Endodermal cell (in vitro differentiated cells): Measurements from ENCODE around the gene HHAT. TPM values are rescaled to one million over a fixed set of nuclear protein-coding genes. Genes with fewer than 3 reads are reported as not detected.
A peak's percentile ranks its signal among the peaks of the same experiment; 100 is the strongest.

Experiments
- DNase-seq: peaks from one replicate; pipeline ENCODE4 v3.0.0-alpha.2; 2017
- H3K27ac ChIP-seq: 2 replicates; pipeline ENCODE4 v1.5.1; 2013; ENCODE audit warnings: mild to moderate bottlenecking, low read depth, low read length, moderate library complexity
- H3K27me3 ChIP-seq: 2 replicates; pipeline ENCODE4 v1.6.1; 2013; ENCODE audit warnings: mild to moderate bottlenecking, low read length, moderate library complexity; ENCODE audit not compliant: insufficient read depth, control insufficient read depth, poor library complexity, severe bottlenecking
- H3K36me3 ChIP-seq: 2 replicates; pipeline ENCODE4 v1.7.0; 2013; ENCODE audit warnings: mild to moderate bottlenecking, low read length, moderate library complexity; ENCODE audit not compliant: control insufficient read depth, insufficient read depth
- H3K4me1 ChIP-seq: one replicate; pipeline ENCODE4 v1.7.0; 2013; ENCODE audit warnings: low read length; ENCODE audit not compliant: control insufficient read depth, insufficient read depth
- H3K4me3 ChIP-seq: 2 replicates; pipeline ENCODE4 v1.5.1; 2013; ENCODE audit warnings: mild to moderate bottlenecking, low read length, moderate library complexity
- H3K9ac ChIP-seq: 2 replicates; pipeline ENCODE4 v1.6.1; 2013; ENCODE audit warnings: mild to moderate bottlenecking, low read length, moderate library complexity; ENCODE audit not compliant: poor library complexity, severe bottlenecking; ENCODE audit errors: extremely low read depth
- H3K9me3 ChIP-seq: 2 replicates; pipeline ENCODE4 v1.6.1; 2013; ENCODE audit warnings: mild to moderate bottlenecking, low read length, moderate library complexity; ENCODE audit not compliant: control insufficient read depth
- H3K27ac Mint-ChIP-seq: 2 replicates; pipeline ENCODE4 v1.8.0; 2020; ENCODE audit warnings: mixed read lengths
- H3K27me3 Mint-ChIP-seq: 2 replicates; pipeline ENCODE4 v1.8.0; 2021; ENCODE audit warnings: mild to moderate bottlenecking, mixed read lengths; ENCODE audit not compliant: insufficient read depth
- H3K36me3 Mint-ChIP-seq: 2 replicates; pipeline ENCODE4 v1.8.0; 2020; ENCODE audit warnings: low read depth, mixed read lengths
- H3K4me1 Mint-ChIP-seq: 2 replicates; pipeline ENCODE4 v1.8.0; 2020; ENCODE audit warnings: mixed read lengths
- H3K4me3 Mint-ChIP-seq: 2 replicates; pipeline ENCODE4 v1.8.0; 2020; ENCODE audit warnings: mild to moderate bottlenecking, moderate library complexity, mixed read lengths
- H3K9me3 Mint-ChIP-seq: 2 replicates; pipeline ENCODE4 v1.8.0; 2020; ENCODE audit warnings: mild to moderate bottlenecking, mixed read lengths
- CTCF ChIP-seq: fragments of 200-600 bp; sonication (generic); conservative IDR thresholded peaks from 2 replicates; pipeline ENCODE4 v1.5.0; 2021; ENCODE audit warnings: antibody characterized with exemption, mild to moderate bottlenecking
- WGBS, 2 experiments: methylation state at CpG; one replicate each; pipeline versions ENCODE4 v1.1.5 to v1.1.7; 2013; ENCODE audit warnings: missing lambda C conversion rate in 2 of 2, mixed read lengths in 1 of 2; ENCODE audit not compliant: insufficient coverage in 1 of 2, insufficient read length in 1 of 2; 5-methylcytosine and 5-hydroxymethylcytosine counted together
- total RNA-seq, 2 donors: library from RNA; stranded (reverse); fragmentation: NEBNext Ultra II Directional in 1 of 2; extraction: Animal tissue kit (Norgen Biotek cat#: 25700) in 1 of 2; gene quantifications; 2 replicates in 1 of 2; 3 replicates in 1 of 2; pipeline ENCODE4 v1.2.1, GENCODE V29; 2021

Gene HHAT
- total RNA-seq, 2 donors from 2014 or later = 6.9 to 9.8 TPM

- peak; percentile 49 for DNase-seq
- Histone ChIP-seq H3K4me3 (no peak overlapping the region), H3K27me3 (no peaks in the 10 kb centered on the region), H3K9me3 (peaks cover 6% of the 10 kb centered on the region), H3K27ac (no peak overlapping the region), H3K4me1 (peaks cover 3% of the 10 kb centered on the region), H3K9ac (no peak overlapping the region), H3K36me3 (no peaks in the 10 kb centered on the region)
- TF ChIP-seq CTCF = no peak
- Mint-ChIP-seq H3K27me3 (no peaks in the 10 kb centered on the region), H3K4me1 (peaks cover 2% of the 10 kb centered on the region), H3K36me3 (no peaks in the 10 kb centered on the region), H3K27ac (no peak overlapping the region), H3K4me3 (no peak overlapping the region), H3K9me3 (peaks cover 4% of the 10 kb centered on the region)
- WGBS, 2 experiments = 93 to 100% methylated on average over 1 to 4 of the region's 4 CpGs
Observed at GRCh38 chr1:210587566-210587965, 258.9 kb downstream of the HHAT start.

DNA sequence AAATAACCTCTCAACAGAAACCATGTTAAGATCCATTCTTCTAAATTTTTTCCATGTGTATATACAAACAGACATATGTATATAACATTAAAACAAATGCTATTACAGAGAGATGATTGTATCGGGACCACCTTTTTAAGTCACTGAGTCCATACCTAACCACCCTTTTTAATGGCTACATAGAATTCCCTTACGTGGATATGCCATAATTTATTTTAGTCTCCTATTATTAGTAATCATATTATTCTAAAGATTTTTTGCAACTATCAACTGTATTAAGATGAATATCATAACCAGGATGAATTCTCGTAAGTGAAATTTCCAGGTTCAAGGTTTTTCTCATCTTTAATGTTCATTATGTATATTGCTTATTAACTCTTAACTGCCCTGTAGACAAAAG is 259.7 kb downstream of the HHAT start:
- Histone ChIP-seq H3K9ac (no peak overlapping the region), H3K9me3 (peaks cover 6% of the 10 kb centered on the region), H3K4me3 (no peak overlapping the region), H3K27me3 (no peaks in the 10 kb centered on the region), H3K27ac (no peak overlapping the region), H3K36me3 (no peaks in the 10 kb centered on the region), H3K4me1 (no peaks in the 10 kb centered on the region)
- TF ChIP-seq CTCF = no peak
- H3K27ac Mint-ChIP-seq = no peak overlapping the region
- WGBS, 2 experiments = 100% methylated on average over 1 of the region's 3 CpGs; no CpG with 5 or more reads in 1 of the 2 experiments
- H3K36me3 Mint-ChIP-seq = no peaks in the 10 kb centered on the region
- peaks cover 4% of the 10 kb centered on the region for H3K9me3 Mint-ChIP-seq
- DNase-seq = no peak
- no peaks in the 10 kb centered on the region for H3K27me3 Mint-ChIP-seq
- no peaks in the 10 kb centered on the region for H3K4me1 Mint-ChIP-seq
- no peak overlapping the region for H3K4me3 Mint-ChIP-seq

DNA sequence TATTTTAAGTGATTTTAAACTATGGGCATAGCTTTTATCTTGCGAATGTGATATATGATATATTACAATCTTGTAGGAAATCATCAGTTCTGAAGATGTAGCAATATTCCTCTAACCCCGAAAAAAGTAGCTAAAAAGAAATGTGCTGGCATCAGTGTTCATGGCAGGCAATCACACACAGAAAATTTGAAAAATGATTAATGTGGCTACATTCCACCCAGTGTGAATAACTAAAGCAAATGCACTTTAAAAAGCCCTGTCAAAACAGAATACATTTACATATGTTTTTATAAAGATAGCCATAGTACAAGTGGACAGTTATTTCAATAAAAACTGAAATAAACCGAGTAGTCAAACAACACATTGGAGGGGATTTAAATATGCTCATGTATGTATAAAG is 260.2 kb downstream of the HHAT start:
- Mint-ChIP-seq H3K9me3 (peaks cover 4% of the 10 kb centered on the region), H3K4me3 (no peak overlapping the region)
- no peaks in the 10 kb centered on the region for H3K36me3 ChIP-seq

More for the DNA sequence above, 260.2 kb downstream of the HHAT start:
- TF ChIP-seq CTCF = no peak
- no peak for DNase-seq
- 93 to 100% methylated on average over 1 to 3 of the region's 3 CpGs for WGBS, 2 experiments
- Histone ChIP-seq H3K9me3 (peaks cover 6% of the 10 kb centered on the region), H3K4me1 (no peaks in the 10 kb centered on the region), H3K4me3 (no peak overlapping the region), H3K27ac (no peak overlapping the region), H3K27me3 (no peaks in the 10 kb centered on the region), H3K9ac (no peak overlapping the region)
- no peak overlapping the region for H3K27ac Mint-ChIP-seq
- H3K36me3 Mint-ChIP-seq = no peaks in the 10 kb centered on the region
- no peaks in the 10 kb centered on the region for H3K27me3 Mint-ChIP-seq
- H3K4me1 Mint-ChIP-seq = no peaks in the 10 kb centered on the region
